ENCODE data around the gene STT3B. TPM values are rescaled to one million over a fixed set of nuclear protein-coding genes. Genes with fewer than 3 reads are reported as not detected.

STT3B gene
- 196 and 266 TPM in 2 replicates for total RNA-seq

DNA sequence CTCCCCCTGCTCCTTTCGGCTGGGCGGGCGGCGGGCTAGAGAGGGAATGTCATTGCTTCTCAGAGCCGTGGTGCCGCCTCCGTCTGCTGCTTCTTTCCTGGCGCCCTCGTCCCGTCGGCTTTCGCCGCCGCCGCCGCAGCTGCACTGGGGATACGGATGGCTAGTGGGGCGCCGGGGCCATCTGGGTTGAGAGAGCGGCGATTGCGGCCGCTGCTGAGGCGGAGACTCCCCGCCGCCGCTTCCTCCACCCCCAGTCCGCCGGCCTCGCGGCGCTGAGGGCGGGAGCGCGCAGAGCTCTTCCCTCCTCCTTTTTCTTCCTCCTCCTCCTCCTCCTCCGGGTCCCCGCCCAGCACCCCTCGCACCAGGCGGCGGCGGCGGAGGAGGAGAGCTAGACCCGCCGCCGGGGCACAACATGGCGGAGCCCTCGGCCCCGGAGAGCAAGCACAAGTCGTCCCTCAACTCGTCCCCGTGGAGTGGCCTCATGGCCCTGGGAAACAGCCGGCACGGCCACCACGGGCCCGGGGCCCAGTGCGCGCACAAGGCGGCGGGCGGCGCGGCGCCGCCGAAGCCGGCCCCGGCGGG is at the start of gene STT3B:
TSS of gene STT3B (plus strand) at position 339 of the 582 bp plus-strand sequence. CDS start at position 413, 74 bp downstream.

Data from smooth muscle cell of trachea (primary cell).